ENCODE measurements around the gene PLLP.

The PLLP gene, protein sequence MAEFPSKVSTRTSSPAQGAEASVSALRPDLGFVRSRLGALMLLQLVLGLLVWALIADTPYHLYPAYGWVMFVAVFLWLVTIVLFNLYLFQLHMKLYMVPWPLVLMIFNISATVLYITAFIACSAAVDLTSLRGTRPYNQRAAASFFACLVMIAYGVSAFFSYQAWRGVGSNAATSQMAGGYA

DNA sequence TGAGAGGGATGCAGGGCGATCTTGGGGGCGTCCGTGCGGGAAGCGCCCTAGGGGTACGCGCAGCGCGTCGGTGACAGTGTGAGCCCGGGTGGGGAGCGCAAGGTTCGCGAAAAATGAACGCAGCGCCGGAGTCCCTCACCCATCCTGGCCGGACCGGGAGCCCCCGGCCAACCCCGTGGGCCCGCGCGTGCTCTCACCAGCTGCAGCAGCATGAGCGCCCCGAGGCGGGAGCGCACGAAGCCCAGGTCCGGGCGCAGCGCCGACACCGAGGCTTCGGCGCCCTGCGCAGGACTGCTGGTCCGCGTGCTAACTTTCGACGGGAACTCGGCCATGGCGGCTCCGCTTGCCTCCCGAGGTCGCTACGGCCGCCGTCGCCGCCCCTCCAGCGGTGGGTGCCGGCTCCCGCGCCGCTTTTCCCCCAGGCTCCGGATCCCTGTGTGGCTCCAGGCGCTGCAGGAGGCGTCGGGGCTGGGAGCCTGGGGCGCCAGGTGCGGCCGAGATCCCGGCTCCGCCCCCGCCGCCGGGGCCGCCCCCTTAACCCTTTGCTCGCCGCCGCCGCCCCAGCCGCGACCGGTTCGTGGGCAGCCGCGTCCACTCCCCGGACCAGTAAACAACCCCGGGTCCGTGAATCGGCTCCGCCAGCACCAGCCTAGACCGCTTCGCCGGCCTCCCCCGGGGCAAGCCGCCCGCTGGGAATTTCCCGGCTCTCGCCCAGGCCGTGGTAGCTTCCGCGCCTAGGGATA, at the start of gene PLLP:
TSS of gene PLLP (minus strand) at position 464 of the 743 bp plus-strand sequence. CDS start at position 332, 132 bp downstream.
- peak; percentile 20 to 40 for DNase-seq

DNA sequence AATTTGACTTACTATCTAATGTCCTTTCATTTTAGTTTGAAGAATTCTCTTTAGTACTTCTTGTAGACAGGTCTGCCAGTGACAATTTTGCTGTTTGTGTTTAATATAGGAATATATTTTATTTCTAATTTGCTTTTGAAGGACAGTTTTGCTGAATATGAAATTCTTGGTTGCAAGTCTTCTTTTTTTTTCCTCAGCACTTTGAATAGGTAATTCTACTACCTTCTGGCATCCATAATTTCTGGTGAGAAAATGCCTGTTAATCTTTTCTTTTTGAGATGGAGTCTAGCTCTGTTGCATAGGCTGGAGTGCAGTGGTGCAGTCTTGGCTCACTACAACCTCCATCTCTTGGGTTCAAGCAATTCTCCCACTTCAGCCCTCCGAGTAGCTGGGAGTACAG, 48.9 kb upstream of the PLLP start:
- no peak for DNase-seq

DNA sequence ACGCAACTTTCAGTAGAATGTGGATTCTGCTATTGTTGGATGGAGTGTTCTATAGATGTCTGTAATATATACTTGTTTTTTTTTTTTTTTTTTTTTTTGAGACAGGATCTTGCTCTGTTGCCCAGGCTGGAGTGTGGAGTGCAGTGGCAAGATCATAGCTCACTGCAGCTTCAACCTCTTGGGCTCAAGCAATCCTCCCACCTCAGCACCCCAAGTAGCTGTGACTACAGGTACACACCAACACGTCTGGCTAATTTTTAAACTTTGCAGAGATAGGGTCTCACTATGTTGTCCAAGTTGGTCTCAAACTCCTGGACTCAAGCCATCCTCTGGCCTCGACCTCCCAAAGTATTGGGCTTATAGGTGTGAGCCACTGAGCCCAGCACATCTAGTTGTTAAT, 46.9 kb upstream of the PLLP start:
- no peak for DNase-seq

DNA sequence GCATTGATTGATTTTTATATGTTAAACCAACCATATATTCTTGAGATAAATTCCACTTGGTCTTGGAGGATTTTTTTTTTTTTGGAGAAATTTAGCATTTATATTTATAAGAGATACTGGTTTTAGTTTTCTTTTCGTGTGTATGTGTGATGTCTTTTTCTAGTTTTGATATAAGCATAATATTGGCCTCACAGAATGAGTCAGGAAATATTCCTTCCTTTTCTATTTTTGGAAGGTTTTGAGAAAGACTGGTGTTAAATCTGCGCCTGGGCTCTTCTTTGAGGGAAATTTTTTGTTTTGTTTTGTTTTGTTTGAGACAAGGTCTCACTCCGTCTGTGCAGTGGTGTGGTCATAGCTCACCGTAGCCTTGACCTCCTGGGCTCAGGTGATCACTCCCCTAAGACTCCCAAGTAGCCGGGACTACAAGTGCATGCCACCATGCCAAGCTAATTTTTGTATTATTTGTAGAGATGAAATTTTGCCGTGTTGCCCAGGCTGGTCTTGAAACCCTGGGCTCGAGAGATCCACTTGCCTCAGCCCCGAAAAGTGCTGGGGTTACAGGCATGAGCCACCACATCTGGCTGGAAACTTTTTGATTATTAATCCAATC, 45.4 kb upstream of the PLLP start:
- DNase-seq = no peak

DNA sequence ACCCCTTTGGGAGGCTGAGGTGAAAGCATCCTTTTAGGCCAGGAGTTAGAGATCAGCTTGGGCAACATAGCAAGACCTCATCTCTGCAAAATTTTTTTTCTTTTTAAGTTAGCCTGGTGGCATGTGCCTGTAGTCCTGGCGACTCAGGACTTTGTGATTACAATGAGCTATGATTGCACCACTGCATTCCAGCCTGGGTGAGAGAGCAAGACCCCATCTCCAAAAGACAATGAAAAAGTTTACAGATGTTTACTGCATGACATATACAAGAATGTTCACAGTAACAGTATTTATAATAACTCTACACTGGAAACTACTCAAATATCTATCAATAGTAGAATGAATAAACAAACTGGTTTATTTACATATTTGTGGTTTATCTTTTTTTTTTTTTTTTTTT, 41.0 kb upstream of the PLLP start:
- DNase-seq = no peak

DNA sequence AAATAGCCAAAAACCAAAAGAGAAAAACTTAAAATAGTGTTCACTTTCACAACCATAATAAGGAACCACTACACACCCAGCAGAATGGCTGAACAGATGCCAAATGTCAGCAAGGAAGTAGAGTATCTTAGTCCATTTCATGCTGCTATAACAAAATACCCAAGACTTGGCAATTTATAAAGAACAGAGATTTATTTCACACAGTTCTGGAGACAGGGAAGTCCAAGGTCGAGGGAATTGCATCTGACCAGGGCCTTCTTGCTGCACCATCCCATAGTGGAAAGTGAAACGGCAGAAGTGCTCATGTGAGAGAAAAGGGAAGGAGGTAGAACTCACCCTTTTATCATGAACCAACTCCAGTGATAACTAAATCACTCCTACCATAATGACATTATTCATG, 40.3 kb upstream of the PLLP start:
- no peak for DNase-seq

DNA sequence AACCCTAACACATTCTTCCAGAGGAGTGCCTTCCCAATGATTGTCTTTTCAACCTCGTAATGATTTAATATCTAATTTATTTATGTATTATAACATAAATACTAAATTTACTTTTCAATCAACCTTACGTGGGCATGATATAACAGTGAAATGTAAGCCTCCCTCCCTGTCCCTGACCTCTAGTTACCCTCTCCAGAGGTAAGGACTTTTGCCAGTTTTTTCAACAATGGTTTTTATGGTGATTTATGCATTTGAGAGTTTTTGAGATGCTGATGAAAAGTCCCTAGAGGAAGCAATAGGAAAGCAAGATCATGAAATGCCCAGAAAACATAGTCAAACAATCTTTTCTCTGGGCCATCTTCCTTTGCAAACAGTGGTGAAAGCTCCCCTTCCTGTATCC, 35.2 kb upstream of the PLLP start:
- DNase-seq = no peak

DNA sequence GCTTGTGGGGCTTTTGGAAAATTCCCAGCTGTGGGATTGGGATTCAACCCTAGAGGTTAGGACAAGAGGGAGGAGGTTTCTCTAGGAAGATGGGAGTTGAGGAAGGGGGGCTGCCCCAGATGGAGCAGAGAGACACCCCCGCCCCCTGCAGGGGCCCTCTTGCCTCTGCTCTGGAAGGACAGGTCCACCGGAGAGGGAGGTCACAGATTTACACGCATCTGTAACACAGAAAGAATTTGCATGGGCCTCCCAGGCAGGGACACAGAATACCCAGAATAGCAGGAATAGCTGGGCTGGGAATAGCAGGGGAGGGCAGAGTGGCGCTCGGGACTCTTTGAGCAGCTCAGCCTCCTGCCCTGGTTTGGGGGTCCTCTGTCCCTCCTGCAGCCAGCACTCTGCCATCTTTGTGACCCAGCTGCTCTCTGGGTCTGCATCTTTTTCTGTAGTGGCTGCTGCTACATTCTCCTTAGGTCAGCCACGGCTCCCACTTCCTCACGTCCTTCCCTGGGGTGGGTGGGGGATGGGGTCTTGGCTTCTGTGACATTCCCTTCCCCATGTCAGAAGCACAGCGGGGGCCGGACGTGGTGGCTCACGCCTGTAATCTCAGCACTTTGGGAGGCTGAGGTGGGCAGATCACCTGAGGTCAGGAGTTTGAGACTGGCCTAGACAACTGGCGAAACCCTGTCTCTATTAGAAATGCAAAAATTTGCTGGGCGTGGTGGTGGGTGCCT, 33.9 kb upstream of the PLLP start:
- DNase-seq = no peak

DNA sequence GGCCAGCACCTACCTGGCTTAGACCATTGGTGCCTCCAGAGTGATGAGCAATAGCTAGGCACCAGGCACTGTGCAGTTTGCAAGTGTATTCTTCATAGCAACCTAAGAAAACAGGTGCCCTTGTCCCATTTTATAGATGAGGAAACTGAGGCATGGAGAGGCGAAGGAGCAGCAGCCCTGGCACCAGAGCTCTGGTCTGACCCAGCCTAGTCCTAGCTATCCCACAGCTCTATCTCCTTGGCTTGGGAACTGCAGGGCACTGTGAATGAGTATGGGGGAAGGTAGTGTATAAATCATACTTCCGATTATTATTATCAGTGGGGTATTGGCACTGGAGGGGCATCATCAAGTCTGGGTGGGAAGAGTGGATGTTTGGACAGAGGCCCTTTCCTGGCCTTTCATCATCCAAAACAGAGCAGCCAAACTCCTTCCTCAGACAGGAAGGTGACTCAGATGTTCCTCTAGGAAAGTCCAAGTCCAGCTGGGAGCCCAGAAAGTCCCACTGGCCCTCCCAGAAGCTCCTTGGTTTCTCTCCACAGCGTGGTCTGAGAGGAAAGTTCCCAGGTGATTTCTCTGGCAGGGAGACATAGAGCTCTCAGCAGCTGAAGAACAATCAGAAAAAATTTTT, 32.0 kb upstream of the PLLP start:
- DNase-seq = no peak

DNA sequence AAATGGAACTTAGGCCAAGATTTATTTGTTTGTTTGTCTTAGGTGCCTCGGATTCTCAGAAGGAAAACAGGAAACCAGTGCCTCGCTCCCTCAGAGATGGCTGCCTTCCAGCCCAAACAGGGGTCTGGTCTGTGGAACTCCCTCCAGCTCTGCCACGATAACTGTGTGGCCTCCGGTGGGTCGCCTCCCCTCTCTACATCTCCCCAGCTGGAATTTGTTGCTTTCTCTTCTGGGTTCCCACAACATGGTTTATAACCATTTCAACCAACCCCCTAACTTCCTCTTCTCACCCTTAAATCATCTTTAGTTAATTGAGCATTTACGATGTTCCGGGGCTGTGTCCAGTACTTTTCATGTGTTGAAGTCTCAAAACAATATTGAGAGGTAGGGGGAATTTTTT, 30.9 kb upstream of the PLLP start:
- DNase-seq = no peak

DNA sequence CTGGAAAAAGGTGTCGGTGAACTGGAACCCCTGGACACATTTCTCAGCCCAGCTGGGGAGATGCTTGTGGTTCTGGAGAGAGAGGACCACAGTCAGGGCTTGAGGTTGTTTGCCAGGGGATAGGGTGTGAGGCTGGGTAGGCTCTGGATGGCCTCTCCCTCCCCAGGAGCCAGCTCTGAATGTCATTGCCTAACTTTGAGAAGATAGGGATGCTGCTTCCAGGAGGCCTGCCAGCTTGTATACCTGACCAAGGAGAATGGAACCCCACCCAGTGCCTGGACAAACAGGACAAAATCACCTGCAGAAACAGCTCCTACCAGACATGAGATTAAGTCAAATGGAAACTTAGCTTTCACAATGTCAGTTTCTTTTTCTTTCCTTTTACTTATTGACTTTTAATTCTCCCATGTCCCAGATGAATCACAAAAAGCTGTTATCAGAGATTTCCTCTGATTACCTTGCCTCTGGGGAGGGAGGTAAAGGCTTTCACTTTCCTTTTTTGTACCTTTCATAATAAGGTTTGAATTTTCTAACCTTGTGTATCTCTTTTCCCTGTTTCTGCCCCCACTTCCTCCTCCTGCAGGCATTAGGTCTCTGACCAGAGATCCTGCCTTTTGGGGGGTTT, 29.8 kb upstream of the PLLP start:
- no peak for DNase-seq

DNA sequence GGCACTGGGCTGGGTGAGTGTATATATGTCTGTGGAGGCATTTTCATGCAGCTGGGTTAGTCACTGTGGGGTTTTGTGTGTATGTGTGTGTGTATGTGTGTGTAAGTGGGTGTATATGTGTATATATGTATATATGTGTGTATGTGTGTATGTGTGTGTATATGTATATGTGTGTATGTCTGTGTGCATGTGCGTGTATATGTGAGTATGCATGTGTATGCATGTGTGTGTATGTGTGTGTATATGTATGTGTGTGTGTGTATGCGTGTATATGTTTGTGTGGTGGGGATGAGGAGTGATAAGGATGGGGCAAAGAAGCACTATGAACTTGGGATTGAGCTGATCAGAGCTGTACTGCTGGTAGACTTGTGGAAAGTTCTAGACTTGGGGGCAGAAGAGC, 29.0 kb upstream of the PLLP start:
- DNase-seq = no peak

DNA sequence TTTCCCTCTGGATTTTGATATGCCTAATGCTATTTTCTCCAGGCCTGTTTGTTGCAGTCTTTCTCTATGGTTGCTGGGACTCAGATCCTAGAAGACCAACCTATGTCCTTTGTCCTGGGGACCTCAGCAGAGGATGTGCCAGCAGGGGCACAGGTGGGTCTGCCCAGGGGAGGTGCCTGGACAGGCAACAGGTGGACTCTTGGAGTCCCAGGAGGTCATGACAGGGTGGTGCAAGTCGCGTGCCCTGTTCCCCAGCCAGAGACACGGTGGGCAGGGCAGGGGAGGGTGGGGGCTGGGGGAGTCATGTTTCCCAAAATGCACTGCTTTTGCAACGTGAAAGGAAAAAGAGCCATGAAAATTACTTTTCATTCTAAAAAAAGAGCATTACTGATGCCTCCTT, 26.3 kb upstream of the PLLP start:
- no peak for DNase-seq

DNA sequence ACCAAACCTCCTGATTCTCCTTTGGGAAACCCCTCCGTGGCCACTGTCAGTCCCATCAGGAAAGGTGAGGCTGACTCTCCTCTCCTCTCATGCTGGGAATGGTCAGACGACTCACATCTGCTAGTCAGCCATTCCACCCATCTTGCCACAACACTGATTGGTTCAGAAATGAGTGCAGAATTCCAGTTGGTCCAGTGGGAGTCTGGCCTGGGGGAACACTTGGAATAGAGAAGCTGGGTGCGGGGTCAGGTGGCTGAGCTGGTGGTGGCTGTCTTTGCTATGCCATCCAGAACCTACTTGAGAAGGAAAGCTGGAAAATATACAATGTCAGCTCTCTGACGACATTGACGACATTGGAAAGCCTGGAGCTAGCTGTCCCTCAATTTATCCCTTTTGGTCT, 23.6 kb upstream of the PLLP start:
- no peak for DNase-seq

DNA sequence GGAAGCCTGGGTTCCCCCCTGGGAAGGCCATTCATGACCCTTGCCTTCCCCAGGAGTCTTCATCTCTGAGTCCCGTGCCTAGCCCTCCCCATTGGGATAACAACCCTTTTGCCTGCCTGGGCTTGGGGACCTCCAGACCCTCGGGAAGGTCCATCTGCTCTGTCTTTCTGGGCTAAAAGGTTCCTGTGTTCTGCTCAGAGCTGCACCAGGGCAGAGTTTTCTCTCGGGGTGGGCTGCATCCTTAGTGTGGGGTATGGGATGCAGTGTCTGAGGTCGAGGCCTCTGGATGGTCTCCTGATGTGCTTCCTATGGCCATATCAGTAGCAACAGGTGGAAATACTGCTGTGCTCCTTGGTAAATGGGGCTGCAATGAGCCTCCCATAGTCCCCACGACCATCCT, 22.9 kb upstream of the PLLP start:
- no peak for DNase-seq

DNA sequence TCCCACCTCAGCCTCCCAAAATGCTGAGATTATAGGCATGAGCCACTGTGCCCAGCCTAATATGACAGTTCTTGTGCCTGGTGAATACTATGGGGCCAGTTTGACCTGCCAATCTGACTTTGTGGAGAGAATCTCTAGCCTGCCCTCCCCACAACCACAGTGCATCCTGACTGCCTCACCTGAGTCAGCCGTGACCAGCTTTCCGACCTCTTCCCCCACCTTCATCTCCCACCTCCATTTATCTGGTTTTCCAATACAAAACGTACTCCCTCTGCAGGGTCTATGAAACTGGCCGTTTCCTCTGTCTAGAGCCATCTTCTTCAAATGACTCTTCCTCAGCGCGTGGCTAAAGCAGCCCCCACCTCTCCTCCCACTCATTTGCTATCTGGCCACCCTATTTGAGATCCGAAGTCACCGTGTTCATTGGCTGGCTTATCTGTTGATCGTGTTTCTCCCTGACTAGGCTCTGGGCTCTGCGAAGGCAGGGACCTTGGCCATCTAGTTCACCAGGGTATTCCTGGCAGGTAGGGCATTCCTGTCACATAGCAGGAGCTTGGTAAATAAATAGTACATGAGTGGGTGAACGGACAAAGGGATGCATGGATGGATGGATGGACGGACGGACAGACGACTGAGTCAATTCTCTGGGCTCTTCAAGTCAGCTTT, 22.3 kb upstream of the PLLP start:
- DNase-seq = no peak

DNA sequence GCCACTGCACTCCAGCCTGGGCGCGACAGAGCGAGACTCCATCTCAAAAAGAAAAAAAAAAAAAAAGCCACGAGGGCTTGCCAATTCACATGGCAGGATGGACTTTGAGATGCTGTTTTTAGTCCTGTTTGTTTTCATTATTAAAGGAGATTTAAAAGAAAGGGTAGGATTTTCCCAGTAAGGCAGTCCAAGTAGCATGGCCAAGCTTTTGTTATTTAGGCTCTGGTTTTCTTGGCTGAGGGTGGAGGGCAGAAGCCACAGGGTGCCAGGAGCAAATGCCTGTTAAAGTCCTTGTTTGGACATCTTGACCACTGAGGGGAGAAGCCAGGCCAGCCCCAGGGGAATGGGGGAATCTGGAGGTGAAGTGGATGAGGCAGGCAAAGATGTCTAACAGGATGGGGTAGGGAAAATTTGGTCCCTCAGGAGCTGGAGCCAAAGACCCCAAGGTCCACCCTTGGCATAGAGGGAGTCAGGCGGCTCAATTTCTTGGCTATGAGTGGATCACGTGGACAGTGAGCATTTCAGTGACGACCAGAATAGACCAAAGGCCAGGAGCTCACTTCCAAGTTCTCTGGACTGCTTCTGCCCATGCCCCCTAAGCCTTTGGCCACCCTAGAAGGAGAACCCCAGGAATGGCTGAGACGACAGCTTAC, 20.8 kb upstream of the PLLP start:
- no peak for DNase-seq

DNA sequence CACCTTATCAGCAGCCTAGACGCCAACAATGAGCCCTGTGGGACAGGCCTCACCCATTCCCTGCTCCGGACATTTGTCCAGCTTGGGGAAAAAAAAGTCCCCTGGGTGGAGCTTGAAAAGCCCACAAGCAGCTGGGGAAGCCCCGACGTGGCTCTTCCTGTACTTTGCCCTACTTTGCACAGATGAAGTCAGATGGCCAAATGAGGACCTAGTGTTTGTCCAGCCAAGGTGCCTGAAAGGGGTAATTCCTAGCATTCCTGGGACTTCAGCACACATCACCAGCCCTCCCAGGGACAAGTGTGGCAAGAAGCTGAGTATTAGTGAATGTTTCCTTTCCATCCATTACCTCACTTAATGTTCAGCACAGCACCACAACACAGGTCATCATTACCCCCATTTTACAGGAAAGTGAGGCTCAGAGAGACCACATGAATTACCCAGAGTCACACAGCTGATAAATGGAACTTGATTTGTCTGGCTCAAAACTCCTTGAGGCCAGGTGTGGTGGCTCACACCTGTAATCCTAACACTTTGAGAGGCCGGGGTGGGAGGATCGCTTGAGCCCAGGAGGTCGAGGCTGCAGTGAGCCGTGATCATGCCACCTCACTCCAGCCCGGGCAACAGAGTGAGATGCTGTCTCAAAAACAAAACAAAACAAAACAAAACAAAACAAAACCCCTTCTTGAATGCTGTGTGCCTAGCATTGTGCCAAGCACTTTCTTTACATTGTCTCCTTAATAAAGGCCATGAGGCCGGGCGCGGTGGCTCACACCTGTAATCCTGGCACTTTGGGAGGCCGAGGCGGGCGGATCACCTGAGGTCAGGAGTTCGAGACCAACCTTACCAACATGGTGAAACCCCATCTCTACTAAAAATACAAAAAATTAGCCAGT, 19.9 kb upstream of the PLLP start:
- no peak for DNase-seq

DNA sequence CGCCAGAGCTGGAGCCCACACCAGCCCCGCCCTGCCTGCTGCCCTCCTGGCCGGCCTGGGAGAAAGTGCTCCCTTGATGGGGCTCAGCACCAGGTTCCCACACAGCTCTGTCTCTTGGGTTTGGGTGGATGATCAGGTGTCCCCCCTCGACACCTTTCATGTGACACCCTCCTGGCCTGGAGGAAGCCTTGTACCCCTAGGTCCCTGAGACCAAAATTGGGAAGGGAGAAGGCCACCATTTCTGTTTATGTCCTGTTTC, 19.4 kb upstream of the PLLP start:
- DNase-seq = no peak

DNA sequence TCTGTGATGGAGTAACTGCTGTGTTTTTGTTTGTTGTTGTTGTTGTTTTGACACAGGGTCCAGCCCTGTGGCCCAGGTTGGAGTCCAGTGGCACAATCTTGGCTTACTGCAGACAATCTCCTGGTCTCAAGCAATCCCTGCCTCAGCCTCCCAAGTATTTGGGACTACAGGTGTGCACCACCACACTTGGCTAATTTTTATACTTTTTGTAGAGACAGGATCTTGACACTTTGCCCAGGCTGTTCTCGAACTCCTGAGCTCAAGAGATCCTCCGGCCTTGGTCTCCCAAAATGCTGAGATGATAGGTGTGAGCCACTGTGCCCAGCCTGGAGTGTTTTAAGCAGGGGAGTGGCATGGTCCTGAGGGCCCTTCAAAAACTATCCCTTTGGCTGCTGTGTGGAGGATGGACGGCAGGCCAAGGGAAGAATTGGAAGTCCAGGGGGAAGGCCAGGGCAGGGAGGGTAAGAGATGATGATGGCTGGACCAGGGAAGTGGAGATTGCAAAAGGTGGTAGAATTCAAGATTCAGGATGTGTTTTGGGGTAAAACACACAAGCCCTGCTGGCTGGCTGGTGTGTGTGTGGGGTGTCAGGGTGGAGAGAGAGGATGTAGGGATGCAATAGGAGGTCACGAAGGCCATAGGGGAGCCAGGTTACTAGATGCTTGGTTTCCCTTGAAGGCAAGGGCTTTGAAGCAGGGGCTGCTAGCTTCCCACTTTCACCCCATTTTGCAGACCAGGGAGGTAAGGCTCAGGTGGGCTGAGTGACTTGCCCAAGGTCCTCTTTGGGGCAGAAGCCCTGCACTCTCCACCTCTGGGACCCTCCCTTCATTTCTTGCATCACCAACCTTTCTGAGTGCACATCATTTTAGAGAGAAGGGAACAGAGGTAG, 18.8 kb upstream of the PLLP start:
- no peak for DNase-seq

Data from stimulated activated CD4-positive, alpha-beta T cell treated with anti-CD3 and anti-CD28 coated beads, Interleukin-2, amount 100 ng/mL, for 48 hours (primary cell).